HUES6 (cell line): ENCODE data around the gene VSX1.

ENCODE experiments used
- H3K27ac ChIP-seq: 2 replicates; pipeline ENCODE4 v1.7.0; 2013; ENCODE audit warnings: low read depth, mild to moderate bottlenecking, low read length, inconsistent platforms
- H3K27me3 ChIP-seq: 2 replicates; pipeline ENCODE4 v1.6.1; 2013; ENCODE audit warnings: low read length; ENCODE audit not compliant: control insufficient read depth, insufficient read depth
- H3K36me3 ChIP-seq: 2 replicates; pipeline ENCODE4 v1.6.1; 2013; ENCODE audit warnings: low read length; ENCODE audit not compliant: control insufficient read depth, insufficient read depth
- H3K4me1 ChIP-seq: 2 replicates; pipeline ENCODE4 v1.6.1; 2013; ENCODE audit warnings: low read length; ENCODE audit not compliant: control insufficient read depth, insufficient read depth
- H3K4me3 ChIP-seq: 2 replicates; pipeline ENCODE4 v1.5.1; 2013; ENCODE audit warnings: low read depth, low read length
- H3K9ac ChIP-seq: one replicate; pipeline ENCODE4 v1.6.1; 2013; ENCODE audit warnings: mild to moderate bottlenecking, low read length
- H3K9me3 ChIP-seq: 2 replicates; pipeline ENCODE4 v1.6.1; 2013; ENCODE audit warnings: low read depth, low read length; ENCODE audit not compliant: control insufficient read depth, insufficient read depth

VSX1 gene

GRCh38 chr20:25117990-25118389 is 36.0 kb upstream of the VSX1 start:
- no peak overlapping the region for H3K27ac ChIP-seq
- no peak overlapping the region for H3K4me3 ChIP-seq
- no peaks in the 10 kb centered on the region for H3K9me3 ChIP-seq
- no peak overlapping the region for H3K9ac ChIP-seq
- no peaks in the 10 kb centered on the region for H3K36me3 ChIP-seq
- no peaks in the 10 kb centered on the region for H3K4me1 ChIP-seq
- H3K27me3 ChIP-seq: no peaks in the 10 kb centered on the region; the same call in 1 of the 2 replicates

- Histone ChIP-seq H3K4me3 (no peak overlapping the region), H3K27me3 (no peaks in the 10 kb centered on the region; the same call in 1 of the 2 replicates), H3K9me3 (no peaks in the 10 kb centered on the region), H3K27ac (no peak overlapping the region), H3K36me3 (no peaks in the 10 kb centered on the region), H3K4me1 (no peaks in the 10 kb centered on the region), H3K9ac (no peak overlapping the region)
Measured at GRCh38 chr20:25116739-25117458, 35.0 kb upstream of the VSX1 start.

- peaks cover 4% of the 10 kb centered on the region; the same call in 1 of the 2 replicates for H3K9me3 ChIP-seq
- no peaks in the 10 kb centered on the region for H3K36me3 ChIP-seq
- H3K4me3 ChIP-seq: no peak overlapping the region
- peaks cover 3% of the 10 kb centered on the region; the same call in 1 of the 2 replicates for H3K27me3 ChIP-seq
- H3K9ac ChIP-seq: no peak overlapping the region
- H3K27ac ChIP-seq: no peak overlapping the region
- no peaks in the 10 kb centered on the region for H3K4me1 ChIP-seq
Measured at GRCh38 chr20:25103526-25103925, 21.6 kb upstream of the VSX1 start.

GRCh38 chr20:25100914-25101313 is 19.0 kb upstream of the VSX1 start:
- Histone ChIP-seq H3K27me3 (peaks cover 3% of the 10 kb centered on the region; the same call in 1 of the 2 replicates), H3K36me3 (no peaks in the 10 kb centered on the region), H3K4me3 (no peak overlapping the region), H3K4me1 (no peaks in the 10 kb centered on the region), H3K27ac (no peak overlapping the region), H3K9me3 (peaks cover 4% of the 10 kb centered on the region; the same call in 1 of the 2 replicates), H3K9ac (no peak overlapping the region)

- Histone ChIP-seq H3K4me1 (no peaks in the 10 kb centered on the region), H3K27me3 (peaks cover 3% of the 10 kb centered on the region; the same call in 1 of the 2 replicates), H3K9me3 (no peaks in the 10 kb centered on the region; the same call in 1 of the 2 replicates), H3K9ac (no peak overlapping the region), H3K36me3 (no peaks in the 10 kb centered on the region), H3K4me3 (no peak overlapping the region), H3K27ac (no peak overlapping the region)
Measured at GRCh38 chr20:25099601-25100140, 17.7 kb upstream of the VSX1 start.

DNA sequence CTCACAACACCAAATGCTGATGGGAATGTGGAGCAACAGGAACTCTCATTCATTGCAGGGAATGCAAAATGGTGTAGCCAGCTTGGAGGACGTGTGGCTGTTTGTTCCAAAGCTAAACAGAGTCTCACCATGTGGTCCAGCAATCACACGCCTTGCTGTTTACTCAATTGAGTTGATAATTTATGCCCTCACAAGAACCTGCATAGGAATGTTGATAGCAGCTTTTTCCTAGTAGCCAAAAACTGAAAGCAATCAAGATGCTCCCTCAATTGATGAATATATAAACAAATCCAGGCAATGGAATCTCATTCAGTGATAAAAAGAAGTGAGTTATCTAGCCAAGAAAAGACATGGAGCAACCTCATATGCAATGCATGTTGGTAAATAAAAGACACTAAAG is 15.6 kb upstream of the VSX1 start:
- no peak overlapping the region for H3K9ac ChIP-seq
- peaks cover 5% of the 10 kb centered on the region for H3K27me3 ChIP-seq
- H3K4me3 ChIP-seq: no peak overlapping the region
- no peak overlapping the region for H3K27ac ChIP-seq
- no peaks in the 10 kb centered on the region for H3K36me3 ChIP-seq
- H3K4me1 ChIP-seq: no peaks in the 10 kb centered on the region
- H3K9me3 ChIP-seq: no peaks in the 10 kb centered on the region

- Histone ChIP-seq H3K9ac (no peak overlapping the region), H3K4me3 (no peak overlapping the region), H3K27me3 (peaks cover 70% of the 10 kb centered on the region), H3K4me1 (no peaks in the 10 kb centered on the region), H3K36me3 (no peaks in the 10 kb centered on the region), H3K9me3 (no peaks in the 10 kb centered on the region), H3K27ac (no peak overlapping the region)
Measured at GRCh38 chr20:25090492-25091429, 8.8 kb upstream of the VSX1 start.

DNA sequence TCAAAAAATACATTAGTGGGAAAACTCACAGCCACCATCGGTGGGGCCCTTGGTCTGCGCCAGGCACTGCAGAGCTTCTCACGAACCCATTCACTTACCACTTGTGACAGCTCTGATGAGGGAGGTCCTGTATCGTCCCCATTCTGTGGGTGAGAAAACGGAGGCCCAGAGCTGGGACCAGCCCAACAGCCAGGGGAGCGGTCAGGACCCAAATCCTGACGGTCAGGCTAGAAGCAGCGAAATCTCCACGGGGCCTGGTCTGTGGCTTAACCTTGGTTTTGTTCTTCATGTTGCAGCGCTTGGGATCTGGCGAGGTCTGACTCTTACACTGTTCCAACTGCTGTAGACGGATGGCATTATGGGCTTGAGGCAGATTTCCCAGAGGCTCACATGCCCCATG is 7.7 kb upstream of the VSX1 start:
- Histone ChIP-seq H3K27ac (no peak overlapping the region), H3K4me3 (no peak overlapping the region), H3K27me3 (peaks cover 81% of the 10 kb centered on the region), H3K36me3 (no peaks in the 10 kb centered on the region), H3K9ac (no peak overlapping the region), H3K4me1 (no peaks in the 10 kb centered on the region), H3K9me3 (no peaks in the 10 kb centered on the region)

DNA sequence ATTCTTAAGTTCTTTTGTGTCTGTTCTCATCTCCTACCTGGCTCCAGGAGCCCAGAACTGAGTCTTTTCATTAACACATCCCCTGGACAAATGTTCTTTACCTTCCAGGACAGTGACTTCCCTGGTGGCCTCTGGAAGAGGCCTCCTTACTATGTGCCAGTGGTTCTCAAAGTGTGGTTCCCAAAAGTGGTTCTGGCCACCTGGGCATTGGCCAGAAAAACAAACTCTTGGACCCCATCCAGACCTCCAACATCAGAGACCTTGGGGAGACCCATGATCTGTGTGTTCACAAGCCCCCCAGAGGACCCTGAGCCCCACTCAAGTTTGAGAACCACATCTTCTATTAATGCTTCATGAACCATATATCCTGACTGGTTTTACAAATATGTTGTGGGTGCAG is 7.2 kb upstream of the VSX1 start:
- H3K4me1 ChIP-seq: no peaks in the 10 kb centered on the region
- H3K36me3 ChIP-seq: no peaks in the 10 kb centered on the region
- no peaks in the 10 kb centered on the region for H3K9me3 ChIP-seq
- peaks cover 84% of the 10 kb centered on the region for H3K27me3 ChIP-seq
- no peak overlapping the region for H3K9ac ChIP-seq
- no peak overlapping the region for H3K27ac ChIP-seq
- H3K4me3 ChIP-seq: no peak overlapping the region

- H3K36me3 ChIP-seq: no peaks in the 10 kb centered on the region
- H3K9ac ChIP-seq: no peak overlapping the region
- H3K4me1 ChIP-seq: peaks cover 3% of the 10 kb centered on the region; the same call in 1 of the 2 replicates
- H3K9me3 ChIP-seq: no peaks in the 10 kb centered on the region
- peaks cover 90% of the 10 kb centered on the region for H3K27me3 ChIP-seq
- H3K27ac ChIP-seq: no peak overlapping the region
- H3K4me3 ChIP-seq: no peak overlapping the region
Measured at GRCh38 chr20:25088267-25088666, 6.3 kb upstream of the VSX1 start.
